B cell (primary cell): ENCODE measurements around the gene MARCKS. TPM values are rescaled to one million over a fixed set of nuclear protein-coding genes. Genes with fewer than 3 reads are reported as not detected.
A peak's percentile ranks its signal among the peaks of the same experiment; 100 is the strongest.

Experiments used
- ATAC-seq: fragments of 200-7000 bp; cut with Tn5 transposase; one replicate; pipeline ENCODE4 v1.10.0; 2021; ENCODE audit warnings: low read depth, mild to moderate bottlenecking, moderate number of reproducible peaks, moderate library complexity
- CTCF ChIA-PET: fragments of 350-600 bp; sonication (Branson Sonifier 250); formaldehyde crosslinking; loops from one replicate; lab custom pipeline; 2021; ENCODE audit warnings: antibody characterized with exemption, inconsistent platforms; lab: Charles Lee
- POLR2A ChIA-PET: fragments of 350-600 bp; sonication (Branson Sonifier 250); formaldehyde crosslinking; loops from one replicate; lab custom pipeline; 2021; ENCODE audit warnings: antibody characterized with exemption; lab: Charles Lee
- DNase-seq: peaks from one replicate; pipeline ENCODE4 v3.0.0; 2013
- H2AFZ ChIP-seq: 2 replicates; pipeline ENCODE4 v1.6.1; 2012; ENCODE audit warnings: mild to moderate bottlenecking, low read depth, low read length; ENCODE audit not compliant: insufficient read depth, poor library complexity, severe bottlenecking
- H3K27ac ChIP-seq, 2 donors: 1 replicate in 1 of 2; 2 replicates in 1 of 2; pipeline ENCODE4 v1.5.1; 2012 to 2013; ENCODE audit warnings: low read length in 2 of 2, mild to moderate bottlenecking in 2 of 2, moderate library complexity in 1 of 2
- H3K27me3 ChIP-seq, 4 experiments: fragments of 200-600 bp in 1 of 4; sonication (generic) in 1 of 4; replicated peaks in 1 of 4; 1 replicate in 2 of 4; 2 replicates in 2 of 4; pipeline versions ENCODE4 v1.6.1 to v1.7.0; 2013 to 2016; ENCODE audit warnings: low read length in 3 of 4, mild to moderate bottlenecking in 2 of 4, mixed read lengths in 1 of 4, moderate library complexity in 1 of 4; ENCODE audit not compliant: insufficient read depth in 4 of 4, control insufficient read depth in 3 of 4; ENCODE audit errors: control extremely low read depth in 1 of 4
- H3K36me3 ChIP-seq, 2 experiments: replicated peaks in 1 of 2; 1 replicate in 1 of 2; 2 replicates in 1 of 2; pipeline versions ENCODE4 v1.6.1 to v1.7.1; 2013; ENCODE audit warnings: low read length in 1 of 2; ENCODE audit not compliant: insufficient read depth in 2 of 2, control insufficient read depth in 1 of 2; ENCODE audit errors: control extremely low read depth in 1 of 2, extremely low read depth in 1 of 2
- H3K4me1 ChIP-seq, 2 donors: fragments of 200-600 bp in 1 of 2; sonication (generic) in 1 of 2; 1 replicate in 1 of 2; 2 replicates in 1 of 2; pipeline versions ENCODE4 v1.5.1 to v1.6.1; 2013 to 2017; ENCODE audit warnings: low read length in 2 of 2; ENCODE audit not compliant: control insufficient read depth in 2 of 2, insufficient read depth in 2 of 2
- H3K4me2 ChIP-seq: replicated peaks from 2 replicates; pipeline ENCODE3; 2012; ENCODE audit warnings: mild to moderate bottlenecking, low read depth, low read length; ENCODE audit not compliant: poor library complexity, severe bottlenecking
- H3K4me3 ChIP-seq, 5 experiments: fragments of 200-600 bp in 1 of 5; sonication (generic) in 1 of 5; 1 replicate in 3 of 5; 2 replicates in 2 of 5; pipeline versions ENCODE4 v1.5.1 to v1.7.0; 2011 to 2016; ENCODE audit warnings: low read length in 4 of 5, mild to moderate bottlenecking in 4 of 5, low read depth in 2 of 5, control low read depth in 1 of 5, moderate library complexity in 1 of 5; ENCODE audit not compliant: insufficient read depth in 1 of 5; ENCODE audit errors: control extremely low read depth in 1 of 5, extremely low read depth in 1 of 5
- H3K79me2 ChIP-seq: fragments of 200-600 bp; sonication (generic); one replicate; pipeline ENCODE4 v1.6.0; 2016; ENCODE audit warnings: low read length; ENCODE audit not compliant: control insufficient read depth, insufficient read depth
- H3K9ac ChIP-seq: fragments of 200-600 bp; sonication (generic); 2 replicates; pipeline ENCODE4 v1.6.1; 2017; ENCODE audit warnings: mild to moderate bottlenecking, low read length, moderate library complexity
- H3K9me3 ChIP-seq, 3 donors: one replicate each; pipeline versions ENCODE4 v1.6.1 to v1.7.1; 2013; ENCODE audit warnings: low read length in 2 of 3; ENCODE audit not compliant: control insufficient read depth in 2 of 3, insufficient read depth in 1 of 3; ENCODE audit errors: control extremely low read depth in 1 of 3
- H4K20me1 ChIP-seq: 2 replicates; pipeline ENCODE4 v1.6.0; 2012; ENCODE audit warnings: mild to moderate bottlenecking, low read length; ENCODE audit not compliant: insufficient read depth, control insufficient read depth, poor library complexity, severe bottlenecking
- H3K27ac Mint-ChIP-seq: one replicate; pipeline ENCODE4 v1.8.0; 2021; ENCODE audit warnings: mixed read lengths
- H3K27me3 Mint-ChIP-seq: one replicate; pipeline ENCODE4 v1.8.0; 2021; ENCODE audit warnings: mixed read lengths
- H3K4me1 Mint-ChIP-seq: one replicate; pipeline ENCODE4 v1.8.0; 2021; ENCODE audit warnings: mixed read lengths
- H3K4me3 Mint-ChIP-seq: one replicate; pipeline ENCODE4 v1.8.0; 2021; ENCODE audit warnings: mixed read lengths
- H3K9me3 Mint-ChIP-seq: one replicate; pipeline ENCODE4 v1.8.0; 2022; ENCODE audit warnings: mixed read lengths; ENCODE audit not compliant: insufficient read depth
- EZH2 ChIP-seq: IDR thresholded peaks from 2 replicates; pipeline ENCODE4 v1.6.1; 2012; ENCODE audit warnings: borderline replicate concordance, low read depth, mild to moderate bottlenecking, moderate library complexity, low read length; ENCODE audit not compliant: insufficient read depth, poor library complexity, severe bottlenecking
- WGBS: methylation state at CpG from one replicate; pipeline ENCODE4 v1.1.5; 2013; ENCODE audit warnings: missing lambda C conversion rate; ENCODE audit not compliant: insufficient coverage; 5-methylcytosine and 5-hydroxymethylcytosine counted together
- intact Hi-C: fragments of 100-400 bp; cut with micrococcal nuclease; formaldehyde crosslinking; loops from one replicate; pipeline ENCODE4 v1.10.0; 2022
- polyA plus RNA-seq: library from polyadenylated mRNA; depleted of rRNA; stranded (reverse); fragments of >200 nt; gene quantifications from 2 replicates; pipeline ENCODE4 v1.2.3, GENCODE V29; 2012
- total RNA-seq, 2 donors: library from RNA; stranded (reverse); fragments of 120-200 nt in 1 of 2; gene quantifications; 1 replicate in 1 of 2; 2 replicates in 1 of 2; pipeline versions ENCODE4 v1.2.3 to v1.2.4, GENCODE V29; 2013 to 2022
- TF ChIP-seq, protein P1 (sequence below): fragments of 200-600 bp; IDR thresholded peaks from one replicate; pipeline ENCODE4 v1.8.0; 2022; ENCODE audit warnings: antibody characterized with exemption, mild to moderate bottlenecking

MARCKS gene
- total and polyA plus RNA-seq, 2 donors (not counting 1 experiment from before 2014, with no cell fraction given), result 15.4 to 58.6 TPM

- no peak for ATAC-seq
- Mint-ChIP-seq H3K4me1 (peaks cover 16% of the 10 kb centered on the region), H3K27me3 (no peaks in the 10 kb centered on the region), H3K4me3 (no peak overlapping the region), H3K27ac (no peak overlapping the region), H3K9me3 (no peaks in the 10 kb centered on the region)
- DNase-seq, result no peak
- ChIA-PET CTCF (interaction anchor here (1.7 to 4.7 kb wide), 3 partner anchors 18 to 1697 kb away, joined by 8 to 52 read pairs (median 47); no protein-coding TSS in a partner anchor), POLR2A (no interaction called here)
- TF ChIP-seq, protein P1, sequence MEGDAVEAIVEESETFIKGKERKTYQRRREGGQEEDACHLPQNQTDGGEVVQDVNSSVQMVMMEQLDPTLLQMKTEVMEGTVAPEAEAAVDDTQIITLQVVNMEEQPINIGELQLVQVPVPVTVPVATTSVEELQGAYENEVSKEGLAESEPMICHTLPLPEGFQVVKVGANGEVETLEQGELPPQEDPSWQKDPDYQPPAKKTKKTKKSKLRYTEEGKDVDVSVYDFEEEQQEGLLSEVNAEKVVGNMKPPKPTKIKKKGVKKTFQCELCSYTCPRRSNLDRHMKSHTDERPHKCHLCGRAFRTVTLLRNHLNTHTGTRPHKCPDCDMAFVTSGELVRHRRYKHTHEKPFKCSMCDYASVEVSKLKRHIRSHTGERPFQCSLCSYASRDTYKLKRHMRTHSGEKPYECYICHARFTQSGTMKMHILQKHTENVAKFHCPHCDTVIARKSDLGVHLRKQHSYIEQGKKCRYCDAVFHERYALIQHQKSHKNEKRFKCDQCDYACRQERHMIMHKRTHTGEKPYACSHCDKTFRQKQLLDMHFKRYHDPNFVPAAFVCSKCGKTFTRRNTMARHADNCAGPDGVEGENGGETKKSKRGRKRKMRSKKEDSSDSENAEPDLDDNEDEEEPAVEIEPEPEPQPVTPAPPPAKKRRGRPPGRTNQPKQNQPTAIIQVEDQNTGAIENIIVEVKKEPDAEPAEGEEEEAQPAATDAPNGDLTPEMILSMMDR, result no peak
- TF ChIP-seq EZH2, result no peak
- Histone ChIP-seq H3K27me3 (no peaks in the 10 kb centered on the region), H3K9ac (no peak overlapping the region), H3K4me2 (no peak overlapping the region), H4K20me1 (no peaks in the 10 kb centered on the region), H2AFZ (no peak overlapping the region), H3K79me2 (no peaks in the 10 kb centered on the region), H3K36me3 (no peaks in the 10 kb centered on the region), H3K4me3 (no peak overlapping the region), H3K9me3 (no peaks in the 10 kb centered on the region), H3K27ac (no peak overlapping the region), H3K4me1 (peaks cover 7 to 8% of the 10 kb centered on the region in 2 donors)
- 89% methylated on average over 1 of the region's 1 CpG for WGBS
- intact Hi-C loops, result no loop called here
Measured at GRCh38 chr6:113876695-113877094, 19.6 kb downstream of the MARCKS start.

- Mint-ChIP-seq H3K9me3 (no peaks in the 10 kb centered on the region), H3K27me3 (no peaks in the 10 kb centered on the region), H3K4me1 (peaks cover 3% of the 10 kb centered on the region), H3K27ac (no peak overlapping the region), H3K4me3 (no peak overlapping the region)
- intact Hi-C loops, result loop anchor here (1.0 kb wide), 5 partner anchors 20 to 1699 kb away; no protein-coding TSS in a partner anchor
- POLR2A ChIA-PET, result no interaction called here
- no peaks in the 10 kb centered on the region for H3K9me3 ChIP-seq
- no peak overlapping the region for H3K9ac ChIP-seq
- WGBS, result no CpG with 5 or more reads among the region's 6 CpGs
- no peaks in the 10 kb centered on the region for H3K27me3 ChIP-seq
- H3K79me2 ChIP-seq, result no peaks in the 10 kb centered on the region
- no peaks in the 10 kb centered on the region for H4K20me1 ChIP-seq
- H3K4me2 ChIP-seq, result peak overlapping the region; percentile 40
- H3K4me1 ChIP-seq, result no peaks in the 10 kb centered on the region
- H2AFZ ChIP-seq, result no peak overlapping the region
- peak; percentile 74 for DNase-seq
- H3K36me3 ChIP-seq, result no peaks in the 10 kb centered on the region
- CTCF ChIA-PET, result interaction anchor here (0.6 to 4.7 kb wide), 24 partner anchors 9 to 1700 kb away, joined by 3 to 52 read pairs (median 4); no protein-coding TSS in a partner anchor
- TF ChIP-seq, protein P1, result peak; percentile 91
- no peak for TF ChIP-seq EZH2
- no peak overlapping the region for H3K27ac ChIP-seq
- H3K4me3 ChIP-seq, result no peak overlapping the region
- peak; percentile 100 for ATAC-seq
Measured at GRCh38 chr6:113879186-113880096, 22.3 kb downstream of the MARCKS start.
